ENCODE data around the gene TFCP2.
A peak's percentile ranks its signal among the peaks of the same experiment; 100 is the strongest.

TFCP2 gene

GRCh38 chr12:51197736-51198567 is 25.0 kb upstream of the TFCP2 start:
- DNase-seq: no peak

GRCh38 chr12:51196547-51196946 is 23.6 kb upstream of the TFCP2 start:
- no peak for DNase-seq

GRCh38 chr12:51195841-51196240 is 22.9 kb upstream of the TFCP2 start:
- DNase-seq: no peak

DNA sequence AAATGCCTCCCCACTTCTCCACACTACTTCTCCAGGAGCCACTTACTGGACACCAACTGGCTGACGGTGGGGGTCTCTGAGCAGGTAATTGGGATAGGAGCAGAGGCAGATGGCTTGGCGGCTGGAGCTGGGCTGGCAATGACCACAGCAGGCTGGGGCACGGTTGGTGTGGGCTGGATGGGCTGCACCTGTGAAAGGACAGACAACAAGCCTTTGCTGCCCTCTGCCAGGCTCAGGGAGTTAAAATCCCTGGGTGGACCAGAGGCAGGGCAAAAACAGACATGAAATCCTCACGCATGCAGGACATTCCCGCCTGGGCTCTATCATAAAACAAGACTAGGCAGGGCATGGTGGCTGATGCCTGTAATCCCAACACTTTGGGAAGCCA is 19.3 kb upstream of the TFCP2 start:
- no peak for DNase-seq

- DNase-seq: no peak
These were observed 18.8 kb upstream of the TFCP2 start for GRCh38 chr12:51191516-51192283.

GRCh38 chr12:51190820-51191219 is 17.9 kb upstream of the TFCP2 start:
- no peak for DNase-seq

- DNase-seq: no peak
These were observed 16.9 kb upstream of the TFCP2 start for GRCh38 chr12:51189790-51190355.

DNA sequence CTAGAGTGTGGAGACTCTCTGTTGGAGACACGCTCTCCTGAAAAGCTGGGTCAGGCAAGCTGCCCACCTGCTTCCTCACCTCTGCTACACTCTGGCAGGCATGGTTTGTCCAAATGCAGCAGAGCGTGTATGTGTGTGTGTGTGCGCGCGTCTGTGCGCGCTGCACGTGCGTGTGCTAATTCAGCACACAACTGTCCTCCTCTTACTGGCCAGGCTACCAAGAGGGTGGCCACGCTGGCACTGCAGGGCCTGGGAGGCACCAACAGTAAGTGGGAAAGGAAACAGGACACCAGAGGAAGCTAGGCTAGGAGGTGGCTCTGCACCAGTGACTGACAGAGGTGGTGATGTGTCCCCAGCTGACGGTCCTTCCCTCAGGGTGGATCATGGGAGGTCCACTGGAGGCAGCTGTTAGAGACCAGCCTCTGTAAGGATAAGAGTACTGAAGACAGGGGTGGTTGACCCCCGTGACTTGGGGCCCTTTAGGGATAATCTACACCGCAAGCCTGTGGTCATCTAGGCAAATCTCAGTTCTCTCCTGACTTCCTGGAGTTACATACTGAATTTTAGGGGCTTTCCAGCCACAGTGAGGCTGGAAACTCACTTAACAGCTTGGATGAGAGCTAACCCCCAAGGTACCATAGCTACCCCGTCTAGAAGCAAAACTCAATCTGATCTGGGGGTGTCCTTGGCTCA is 15.6 kb upstream of the TFCP2 start:
- DNase-seq: no peak

GRCh38 chr12:51187370-51187987 is 14.5 kb upstream of the TFCP2 start:
- no peak for DNase-seq

GRCh38 chr12:51186465-51187085 is 13.6 kb upstream of the TFCP2 start:
- no peak for DNase-seq

GRCh38 chr12:51185171-51185717 is 12.3 kb upstream of the TFCP2 start:
- no peak for DNase-seq

- peak; percentile 52 for DNase-seq
These were observed 10.9 kb upstream of the TFCP2 start for GRCh38 chr12:51183816-51184215.

GRCh38 chr12:51183349-51183748 is 10.4 kb upstream of the TFCP2 start:
- DNase-seq: no peak

DNA sequence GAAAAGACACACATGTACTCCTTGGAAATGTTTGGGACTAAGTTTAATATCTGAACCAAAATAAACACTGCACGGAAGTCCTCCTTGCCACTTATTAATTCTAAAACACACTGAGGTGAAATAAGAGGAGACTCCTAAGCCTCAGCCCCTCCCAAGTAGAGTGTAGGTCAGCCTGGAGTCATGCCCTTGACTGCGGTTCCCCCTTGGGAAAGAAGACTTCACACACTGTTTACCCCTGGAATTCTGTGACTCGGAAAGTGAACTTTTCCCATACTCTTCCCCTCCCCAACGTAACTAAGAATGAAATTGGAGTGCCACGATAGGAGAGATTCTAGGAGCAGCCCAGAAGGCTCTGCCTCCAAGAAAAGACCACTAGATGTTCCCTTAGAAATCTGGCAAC is 8.6 kb upstream of the TFCP2 start:
- DNase-seq: no peak

DNA sequence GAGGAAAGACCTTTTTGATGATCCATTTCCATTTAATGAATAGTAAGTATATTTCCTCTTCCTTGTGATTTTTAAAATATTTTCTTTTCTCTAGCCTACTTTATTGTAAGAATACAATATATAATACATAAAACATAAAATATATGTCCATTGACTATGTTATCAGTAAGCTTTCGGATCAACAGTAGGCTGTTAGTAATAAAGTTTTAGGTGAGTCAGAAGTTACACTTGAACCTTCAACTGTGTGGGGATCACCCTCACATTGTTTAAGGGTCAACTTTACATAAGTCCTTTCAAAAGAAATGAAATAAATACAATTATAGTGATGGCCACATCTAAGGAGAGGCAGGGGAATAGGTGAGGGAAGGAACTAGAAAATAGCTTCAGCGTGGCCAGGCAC is 5.0 kb upstream of the TFCP2 start:
- no peak for DNase-seq

DNA sequence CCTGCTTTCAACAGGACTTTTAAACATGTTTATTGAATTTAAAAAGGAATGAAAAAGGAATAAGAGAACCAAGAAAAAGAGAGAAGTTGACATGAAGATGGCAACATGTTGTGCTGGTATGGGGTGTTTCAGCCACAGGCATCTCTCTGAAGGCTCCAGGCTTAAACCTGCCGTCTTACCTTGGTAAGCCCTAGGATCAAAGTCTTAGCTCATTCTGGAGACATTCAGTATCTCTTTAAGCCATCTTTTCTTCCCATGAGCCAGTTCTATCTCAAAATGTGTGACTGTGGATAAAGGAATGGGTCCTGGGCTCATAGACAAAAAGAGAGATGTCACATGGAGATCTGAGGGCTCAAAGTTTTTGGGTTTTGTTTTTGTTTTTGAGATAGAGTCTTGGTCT is 1.6 kb upstream of the TFCP2 start:
- DNase-seq: no peak

DNA sequence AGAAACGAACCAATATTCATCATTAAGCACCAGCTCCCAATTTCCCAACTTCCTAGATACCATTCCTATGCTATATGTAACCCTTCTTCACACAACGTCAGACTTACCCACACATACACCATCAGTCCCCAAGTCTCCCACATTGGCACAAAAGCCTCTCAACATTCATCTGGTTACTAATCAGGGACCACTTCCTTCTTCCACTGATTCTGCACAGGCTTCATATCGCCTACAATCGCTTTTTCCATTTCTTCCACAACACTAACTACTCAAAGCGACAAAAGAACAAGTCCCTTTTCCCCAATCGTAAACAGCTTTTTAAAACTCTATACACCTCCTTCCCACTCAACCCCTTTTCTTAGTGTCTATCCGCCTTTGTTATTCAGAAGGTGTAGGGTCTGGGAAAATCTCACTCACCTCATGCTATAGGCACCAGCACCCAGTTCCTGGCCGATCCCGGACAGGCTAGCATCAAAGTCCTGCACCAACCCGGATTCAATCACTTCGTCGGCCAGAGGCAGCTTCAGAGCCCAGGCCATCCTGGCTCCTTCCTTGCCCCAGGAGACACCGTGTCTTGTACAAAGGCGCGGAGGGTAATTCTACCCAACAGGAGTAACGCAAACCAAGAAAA is 936 bp downstream of the TFCP2 start:
- no peak for DNase-seq

GRCh38 chr12:51163795-51164194 is 9.1 kb downstream of the TFCP2 start:
- no peak for DNase-seq

DNA sequence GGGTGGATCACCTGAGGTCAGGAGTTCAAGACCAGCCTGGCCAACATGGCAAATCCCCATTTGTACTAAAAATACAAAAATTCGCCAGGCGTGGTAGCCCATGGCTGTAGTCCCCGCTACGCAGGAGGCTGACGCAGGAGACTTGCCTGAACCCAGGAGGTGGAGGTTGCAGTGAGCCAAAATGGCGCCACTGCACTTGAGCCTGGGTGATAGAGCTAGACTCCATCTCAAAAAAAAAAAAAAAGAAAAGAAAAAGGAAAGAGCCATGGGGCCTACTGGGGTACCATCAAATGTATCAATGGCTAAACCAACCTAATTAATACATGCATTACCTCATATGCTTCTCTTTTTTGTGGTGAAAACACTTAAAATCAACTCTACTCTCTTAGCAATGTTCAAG is 10.7 kb downstream of the TFCP2 start:
- no peak for DNase-seq

DNA sequence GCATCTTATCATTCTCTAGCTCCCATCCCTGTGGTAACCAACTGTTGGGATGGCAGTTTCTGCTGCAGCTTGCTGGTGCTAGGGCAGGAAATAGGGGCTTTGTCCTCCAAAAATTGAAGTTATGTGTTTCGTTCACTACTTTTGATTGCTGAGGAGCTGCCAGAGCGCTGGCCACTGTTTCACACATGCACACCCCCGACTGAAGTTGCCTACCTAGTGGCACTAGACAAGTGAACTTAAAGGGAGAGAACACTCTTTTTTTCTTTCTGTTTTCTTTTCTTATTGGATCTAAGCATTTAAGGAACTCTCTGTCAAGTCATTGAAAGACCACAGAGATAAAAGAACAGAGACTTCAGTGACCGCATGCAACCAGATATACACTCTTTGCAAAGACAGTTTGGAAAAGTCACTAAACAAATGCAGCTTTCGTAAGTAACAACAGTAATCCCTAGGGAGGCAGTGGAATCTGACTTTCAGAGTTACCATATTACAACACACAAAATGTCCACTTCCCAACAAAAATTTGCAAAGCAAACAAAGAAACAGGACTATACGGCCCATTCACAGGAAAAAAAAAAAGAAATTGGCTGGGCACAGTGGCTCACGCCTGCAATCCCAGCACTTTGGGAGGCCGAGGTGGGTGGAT is 12.0 kb downstream of the TFCP2 start:
- DNase-seq: no peak

- no peak for DNase-seq
These were observed 16.6 kb downstream of the TFCP2 start for GRCh38 chr12:51156245-51156765.

Measured in NCI-H1105 treated with DMSO at 0.1 percent for 48 hours (cell line).